ENCODE measurements around the gene SIAH3.

The SIAH3 gene, protein sequence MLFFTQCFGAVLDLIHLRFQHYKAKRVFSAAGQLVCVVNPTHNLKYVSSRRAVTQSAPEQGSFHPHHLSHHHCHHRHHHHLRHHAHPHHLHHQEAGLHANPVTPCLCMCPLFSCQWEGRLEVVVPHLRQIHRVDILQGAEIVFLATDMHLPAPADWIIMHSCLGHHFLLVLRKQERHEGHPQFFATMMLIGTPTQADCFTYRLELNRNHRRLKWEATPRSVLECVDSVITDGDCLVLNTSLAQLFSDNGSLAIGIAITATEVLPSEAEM

DNA sequence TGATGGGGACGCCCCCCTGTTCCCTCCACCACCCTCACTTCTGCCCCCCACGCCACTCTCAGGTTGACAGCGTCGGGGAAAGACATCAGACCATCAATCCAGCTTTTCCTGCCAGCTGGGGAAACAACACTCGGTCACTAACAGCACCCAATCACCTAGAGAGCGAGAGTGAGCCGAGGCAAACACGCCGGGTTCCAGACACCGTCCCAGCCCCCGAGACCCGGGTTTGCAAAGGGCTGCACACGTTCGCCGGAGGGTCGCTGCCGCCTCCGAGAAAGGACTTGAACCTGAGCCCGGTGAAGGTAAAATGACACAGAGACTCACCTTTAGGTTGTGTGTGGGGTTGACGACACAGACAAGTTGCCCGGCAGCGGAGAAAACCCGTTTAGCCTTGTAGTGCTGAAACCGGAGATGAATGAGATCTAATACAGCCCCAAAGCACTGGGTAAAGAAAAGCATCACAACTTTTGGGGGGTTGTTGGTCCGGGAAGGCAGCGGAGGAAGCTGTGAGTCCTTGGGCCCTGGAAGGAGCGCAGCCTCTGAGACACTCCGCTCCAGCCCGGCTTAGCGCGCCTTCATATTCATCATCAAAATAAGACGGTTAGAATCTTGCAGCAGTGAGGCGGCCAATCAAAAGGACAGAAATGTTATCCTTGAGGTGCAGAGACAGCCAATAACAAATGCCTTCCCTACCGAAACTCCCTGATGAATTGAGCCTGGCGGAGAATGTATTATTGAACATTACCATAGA lies at the start of gene SIAH3:
Gene SIAH3 (minus strand): TSS at position 583 of the 751 bp plus-strand sequence. CDS start 124 bp downstream, at position 459.
- peak within 1 kb of the TSS; percentile 50 for H3K4me3 ChIP-seq (ENCODE audit: low read depth, low read length)
- peaks cover 6% of the 10 kb centered on the region for H3K4me1 ChIP-seq (ENCODE audit: control insufficient read depth, insufficient read depth, low read length, unreplicated experiment)
- H3K27ac ChIP-seq (ENCODE audit: low read depth, low read length) = no peak within 1 kb of the TSS
- H2AFZ ChIP-seq (ENCODE audit: low read length, unreplicated experiment) = no peak within 1 kb of the TSS
- peaks cover 98% of the 10 kb centered on the region for H3K27me3 ChIP-seq (ENCODE audit: insufficient read depth, low read length)
- no peaks in the 10 kb centered on the region for H3K79me2 ChIP-seq (ENCODE audit: control insufficient read depth, insufficient read depth, low read length, unreplicated experiment)
- no peaks in the 10 kb centered on the region for H3K36me3 ChIP-seq (ENCODE audit: insufficient read depth, low read length)

DNA sequence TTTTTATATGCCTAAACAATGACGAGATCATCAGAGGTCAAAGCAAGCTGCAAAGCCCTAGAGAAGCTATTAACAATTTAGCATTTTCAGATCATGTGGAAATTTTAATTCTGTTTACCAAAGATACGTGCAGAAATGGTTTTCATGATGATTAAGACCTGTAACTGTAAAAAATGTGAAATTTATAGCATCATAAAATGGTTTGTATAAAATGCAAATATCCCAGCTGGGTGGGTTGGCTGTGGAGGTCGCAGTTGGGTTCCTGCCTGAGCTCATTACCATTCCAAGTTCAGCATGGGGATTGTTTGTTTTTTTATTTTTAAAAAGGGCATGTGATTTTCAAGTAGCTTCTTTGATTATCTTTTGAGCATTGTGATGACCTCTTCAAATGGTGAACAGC lies 47.9 kb upstream of the SIAH3 start:
- Histone ChIP-seq H3K36me3 (ENCODE audit: insufficient read depth, low read length) (no peaks in the 10 kb centered on the region), H3K4me3 (ENCODE audit: low read depth, low read length) (no peak overlapping the region), H3K79me2 (ENCODE audit: control insufficient read depth, insufficient read depth, low read length, unreplicated experiment) (no peaks in the 10 kb centered on the region), H3K27me3 (ENCODE audit: insufficient read depth, low read length) (peaks cover 78% of the 10 kb centered on the region), H2AFZ (ENCODE audit: low read length, unreplicated experiment) (no peak overlapping the region), H3K4me1 (ENCODE audit: control insufficient read depth, insufficient read depth, low read length, unreplicated experiment) (no peaks in the 10 kb centered on the region), H3K27ac (ENCODE audit: low read depth, low read length) (no peak overlapping the region)

DNA sequence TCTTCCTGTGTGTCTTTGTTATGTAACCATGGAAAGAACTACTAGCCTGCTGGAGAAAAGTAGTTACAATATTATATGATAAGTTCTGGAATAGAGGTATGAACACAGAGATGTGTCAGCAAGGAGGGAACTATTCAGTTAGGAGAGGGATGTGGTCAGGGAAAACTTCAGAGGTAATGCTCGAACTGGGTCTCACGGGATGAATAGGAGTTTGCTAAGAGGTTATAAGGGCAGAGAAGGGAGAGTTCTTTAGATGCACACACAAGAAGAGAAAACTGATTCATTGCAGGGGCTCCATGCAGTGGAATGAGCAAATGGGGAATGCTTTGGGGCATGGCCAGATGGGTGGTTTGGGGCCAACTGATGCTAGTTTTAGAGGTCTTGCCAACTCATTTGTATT lies 46.0 kb upstream of the SIAH3 start:
- H3K4me3 ChIP-seq (ENCODE audit: low read depth, low read length) = no peak overlapping the region
- no peaks in the 10 kb centered on the region for H3K4me1 ChIP-seq (ENCODE audit: control insufficient read depth, insufficient read depth, low read length, unreplicated experiment)
- no peak overlapping the region for H3K27ac ChIP-seq (ENCODE audit: low read depth, low read length)
- H3K79me2 ChIP-seq (ENCODE audit: control insufficient read depth, insufficient read depth, low read length, unreplicated experiment) = no peaks in the 10 kb centered on the region
- no peak overlapping the region for H2AFZ ChIP-seq (ENCODE audit: low read length, unreplicated experiment)
- H3K27me3 ChIP-seq (ENCODE audit: insufficient read depth, low read length) = peaks cover 84% of the 10 kb centered on the region
- H3K36me3 ChIP-seq (ENCODE audit: insufficient read depth, low read length) = no peaks in the 10 kb centered on the region

DNA sequence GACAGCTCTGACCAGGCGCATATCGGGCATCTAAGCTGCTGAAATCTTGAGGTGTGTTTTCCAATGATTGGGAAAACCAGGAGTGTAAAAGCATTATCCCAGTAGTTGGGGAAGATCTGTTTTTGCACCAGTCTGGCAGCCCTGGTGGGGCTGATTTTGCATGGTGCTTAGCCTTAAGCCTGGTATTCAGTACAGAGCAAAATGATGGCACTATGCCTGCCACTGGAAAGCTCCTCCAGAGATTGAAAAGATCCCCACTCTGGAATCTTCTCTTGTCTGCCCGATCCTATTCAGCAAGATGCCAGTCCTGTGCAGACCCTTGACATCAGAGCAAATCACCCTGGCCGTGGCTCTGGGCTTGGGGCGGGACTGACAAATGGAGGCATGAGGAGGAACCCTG lies 44.7 kb upstream of the SIAH3 start:
- no peaks in the 10 kb centered on the region for H3K4me1 ChIP-seq (ENCODE audit: control insufficient read depth, insufficient read depth, low read length, unreplicated experiment)

DNA sequence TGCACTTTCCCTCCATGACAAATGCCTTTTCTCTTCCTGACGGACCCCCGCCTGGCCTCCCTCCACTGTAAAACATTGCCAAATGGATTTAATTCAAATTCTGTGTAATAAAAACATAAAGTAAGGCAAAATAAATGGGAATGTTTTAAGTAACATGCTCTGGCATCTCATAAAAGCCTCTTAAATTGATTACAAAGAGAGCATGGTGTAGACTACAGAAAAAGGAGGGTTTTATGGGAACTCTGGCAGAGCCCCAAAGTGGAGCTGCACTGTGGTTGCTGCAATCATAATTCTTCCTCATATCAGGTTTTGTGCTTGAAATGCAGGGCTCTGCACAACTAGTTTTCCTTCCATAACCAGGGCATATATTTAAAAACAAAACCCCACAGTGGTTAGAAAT lies 44.3 kb upstream of the SIAH3 start:
- H3K27me3 ChIP-seq (ENCODE audit: insufficient read depth, low read length) = peaks cover 89% of the 10 kb centered on the region
- H3K4me3 ChIP-seq (ENCODE audit: low read depth, low read length) = no peak overlapping the region
- H3K4me1 ChIP-seq (ENCODE audit: control insufficient read depth, insufficient read depth, low read length, unreplicated experiment) = no peaks in the 10 kb centered on the region
- H3K79me2 ChIP-seq (ENCODE audit: control insufficient read depth, insufficient read depth, low read length, unreplicated experiment) = no peaks in the 10 kb centered on the region
- no peaks in the 10 kb centered on the region for H3K36me3 ChIP-seq (ENCODE audit: insufficient read depth, low read length)
- H3K27ac ChIP-seq (ENCODE audit: low read depth, low read length) = no peak overlapping the region
- H2AFZ ChIP-seq (ENCODE audit: low read length, unreplicated experiment) = no peak overlapping the region

More for the DNA sequence above, 44.7 kb upstream of the SIAH3 start:
- Histone ChIP-seq H2AFZ (ENCODE audit: low read length, unreplicated experiment) (no peak overlapping the region), H3K27ac (ENCODE audit: low read depth, low read length) (no peak overlapping the region), H3K27me3 (ENCODE audit: insufficient read depth, low read length) (peaks cover 89% of the 10 kb centered on the region), H3K4me3 (ENCODE audit: low read depth, low read length) (no peak overlapping the region), H3K36me3 (ENCODE audit: insufficient read depth, low read length) (no peaks in the 10 kb centered on the region), H3K79me2 (ENCODE audit: control insufficient read depth, insufficient read depth, low read length, unreplicated experiment) (no peaks in the 10 kb centered on the region)

DNA sequence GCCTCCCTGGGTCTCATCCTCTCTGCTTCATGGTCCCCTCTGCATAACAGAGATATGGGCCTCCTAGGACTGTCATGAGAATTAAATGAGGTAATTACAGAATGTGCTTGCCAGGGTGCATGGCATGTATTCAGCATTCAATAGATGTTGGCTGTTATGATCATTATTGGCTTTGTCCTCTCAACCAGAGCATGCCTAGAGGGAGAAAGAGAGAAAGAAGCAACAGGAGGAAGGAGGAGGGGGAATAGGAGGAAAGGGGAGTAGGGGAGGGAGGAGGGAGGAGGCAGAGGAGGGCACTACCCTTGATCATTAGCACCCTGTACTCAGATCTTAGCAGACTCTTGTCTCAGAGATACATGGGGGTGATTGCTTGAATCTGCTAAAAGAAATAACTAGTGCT lies 41.0 kb upstream of the SIAH3 start:
- Histone ChIP-seq H2AFZ (ENCODE audit: low read length, unreplicated experiment) (no peak overlapping the region), H3K79me2 (ENCODE audit: control insufficient read depth, insufficient read depth, low read length, unreplicated experiment) (no peaks in the 10 kb centered on the region), H3K27me3 (ENCODE audit: insufficient read depth, low read length) (peaks cover 86% of the 10 kb centered on the region)

DNA sequence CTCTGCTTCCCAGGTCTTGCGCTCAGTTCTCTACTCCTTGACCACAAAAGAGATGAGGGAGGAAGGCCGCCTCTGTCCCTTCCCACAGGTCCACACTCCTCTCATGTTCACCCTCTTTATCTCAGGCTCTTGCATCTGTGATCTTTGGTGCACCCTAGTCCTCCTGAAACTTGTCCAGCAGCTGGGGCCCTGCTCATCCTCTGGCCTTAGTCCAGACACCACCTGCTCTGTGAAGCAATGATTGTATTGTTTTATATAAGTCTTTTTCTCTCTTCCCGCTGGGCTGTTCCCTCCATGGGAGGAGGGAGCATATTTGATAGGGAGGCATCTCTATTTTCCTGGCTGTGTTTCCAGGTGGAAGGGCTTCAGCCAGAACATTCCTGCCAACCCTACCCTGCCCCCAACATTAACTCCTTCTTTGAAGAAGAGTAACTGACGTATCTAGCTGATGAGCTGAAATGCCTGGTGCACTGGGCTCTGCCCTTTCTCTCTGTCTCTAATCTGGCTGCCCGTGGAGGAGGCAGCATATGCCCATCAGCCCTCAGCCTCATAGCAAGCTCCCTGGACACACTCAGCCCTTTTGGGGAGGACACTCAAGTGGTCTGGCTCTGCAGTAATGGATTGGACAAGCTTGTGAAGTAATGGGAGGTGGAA lies 38.2 kb upstream of the SIAH3 start:
- Histone ChIP-seq H3K4me3 (ENCODE audit: low read depth, low read length) (no peak overlapping the region), H2AFZ (ENCODE audit: low read length, unreplicated experiment) (no peak overlapping the region), H3K27ac (ENCODE audit: low read depth, low read length) (no peak overlapping the region), H3K36me3 (ENCODE audit: insufficient read depth, low read length) (no peaks in the 10 kb centered on the region), H3K4me1 (ENCODE audit: control insufficient read depth, insufficient read depth, low read length, unreplicated experiment) (no peaks in the 10 kb centered on the region), H3K79me2 (ENCODE audit: control insufficient read depth, insufficient read depth, low read length, unreplicated experiment) (no peaks in the 10 kb centered on the region), H3K27me3 (ENCODE audit: insufficient read depth, low read length) (peaks cover 78% of the 10 kb centered on the region)

More for the DNA sequence above, 41.0 kb upstream of the SIAH3 start:
- Histone ChIP-seq H3K4me1 (ENCODE audit: control insufficient read depth, insufficient read depth, low read length, unreplicated experiment) (no peaks in the 10 kb centered on the region), H3K27ac (ENCODE audit: low read depth, low read length) (no peak overlapping the region), H3K4me3 (ENCODE audit: low read depth, low read length) (no peak overlapping the region), H3K36me3 (ENCODE audit: insufficient read depth, low read length) (no peaks in the 10 kb centered on the region)

DNA sequence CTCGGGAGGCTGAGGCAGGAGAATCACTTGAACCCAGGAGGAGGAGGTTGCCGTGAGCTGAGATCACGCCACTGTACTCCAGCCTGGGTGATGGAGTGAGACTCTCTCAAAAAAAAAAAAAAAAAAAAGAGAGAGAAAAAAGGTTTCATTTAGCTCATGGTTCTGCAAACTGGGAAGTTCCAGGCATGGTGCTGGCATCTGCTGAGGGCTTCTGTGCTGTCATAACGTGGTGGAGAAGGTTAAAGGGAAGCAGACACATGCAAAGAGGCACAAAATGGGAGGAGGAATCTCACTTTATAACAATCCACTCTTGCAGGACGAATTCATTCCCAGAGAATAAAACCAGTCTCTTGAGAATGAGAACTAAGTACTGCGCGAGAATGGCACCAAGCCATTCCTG lies 34.9 kb upstream of the SIAH3 start:
- H3K27ac ChIP-seq (ENCODE audit: low read depth, low read length) = no peak overlapping the region
- H3K4me1 ChIP-seq (ENCODE audit: control insufficient read depth, insufficient read depth, low read length, unreplicated experiment) = no peaks in the 10 kb centered on the region
- peaks cover 66% of the 10 kb centered on the region for H3K27me3 ChIP-seq (ENCODE audit: insufficient read depth, low read length)

DNA sequence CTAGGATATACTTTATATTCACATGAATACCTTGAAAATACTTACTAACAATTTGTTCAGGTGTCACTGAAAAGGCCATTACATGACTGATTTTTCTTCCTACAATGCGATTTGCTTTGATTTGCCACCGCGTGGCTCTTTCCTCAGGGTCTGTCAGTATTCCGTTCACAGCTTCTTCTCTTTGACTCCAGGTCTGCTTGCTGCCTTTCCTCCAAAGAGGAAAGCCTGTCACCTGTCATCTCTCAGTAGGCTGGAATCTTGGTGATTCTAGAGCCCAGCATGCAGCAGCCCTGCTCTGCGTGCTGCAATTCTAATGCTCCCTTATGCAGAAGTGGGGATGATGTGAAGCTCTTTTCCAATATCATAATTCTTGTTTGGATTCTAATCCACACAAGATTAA lies 33.6 kb upstream of the SIAH3 start:
- H3K79me2 ChIP-seq (ENCODE audit: control insufficient read depth, insufficient read depth, low read length, unreplicated experiment) = no peaks in the 10 kb centered on the region
- H3K4me1 ChIP-seq (ENCODE audit: control insufficient read depth, insufficient read depth, low read length, unreplicated experiment) = no peaks in the 10 kb centered on the region

More for the DNA sequence above, 34.9 kb upstream of the SIAH3 start:
- H3K79me2 ChIP-seq (ENCODE audit: control insufficient read depth, insufficient read depth, low read length, unreplicated experiment) = no peaks in the 10 kb centered on the region
- no peaks in the 10 kb centered on the region for H3K36me3 ChIP-seq (ENCODE audit: insufficient read depth, low read length)
- no peak overlapping the region for H3K4me3 ChIP-seq (ENCODE audit: low read depth, low read length)
- no peak overlapping the region for H2AFZ ChIP-seq (ENCODE audit: low read length, unreplicated experiment)

DNA sequence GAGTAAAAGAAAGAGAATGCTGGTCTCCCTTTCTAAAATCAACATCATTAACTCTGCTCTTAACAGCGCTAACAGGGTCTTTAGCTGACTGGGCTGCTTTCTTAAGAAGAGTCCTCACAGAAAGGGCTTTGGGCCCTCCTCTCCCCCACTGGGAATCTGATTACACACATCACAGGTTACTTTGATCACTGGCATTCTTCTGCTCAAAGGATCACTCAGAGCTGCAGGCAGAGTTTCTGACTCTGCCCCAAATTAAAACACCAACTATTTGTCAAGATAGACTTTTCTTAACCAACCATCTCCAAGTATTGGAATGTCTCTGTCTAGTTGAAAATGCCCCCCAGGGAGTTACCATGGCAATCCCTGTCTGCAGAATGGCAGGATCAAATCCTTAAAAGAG lies 31.1 kb upstream of the SIAH3 start:
- Histone ChIP-seq H3K36me3 (ENCODE audit: insufficient read depth, low read length) (no peaks in the 10 kb centered on the region), H3K4me3 (ENCODE audit: low read depth, low read length) (no peak overlapping the region), H3K4me1 (ENCODE audit: control insufficient read depth, insufficient read depth, low read length, unreplicated experiment) (no peaks in the 10 kb centered on the region), H3K27me3 (ENCODE audit: insufficient read depth, low read length) (peaks cover 48% of the 10 kb centered on the region), H3K79me2 (ENCODE audit: control insufficient read depth, insufficient read depth, low read length, unreplicated experiment) (no peaks in the 10 kb centered on the region), H3K27ac (ENCODE audit: low read depth, low read length) (no peak overlapping the region), H2AFZ (ENCODE audit: low read length, unreplicated experiment) (no peak overlapping the region)

More for the DNA sequence above, 33.6 kb upstream of the SIAH3 start:
- no peak overlapping the region for H3K27ac ChIP-seq (ENCODE audit: low read depth, low read length)
- no peak overlapping the region for H3K4me3 ChIP-seq (ENCODE audit: low read depth, low read length)
- no peak overlapping the region for H2AFZ ChIP-seq (ENCODE audit: low read length, unreplicated experiment)
- no peaks in the 10 kb centered on the region for H3K36me3 ChIP-seq (ENCODE audit: insufficient read depth, low read length)
- peaks cover 67% of the 10 kb centered on the region for H3K27me3 ChIP-seq (ENCODE audit: insufficient read depth, low read length)

Measured in ACC112 (cell line).